Liver (tissue), 3 donors: Measurements from ENCODE around the gene ATP2A1.

Experiments used
- EGR1 ChIP-seq, 2 donors: IDR thresholded peaks; 2 replicates each; pipeline ENCODE4 v1.6.1; 2016 to 2018; ENCODE audit warnings: antibody characterized with exemption in 2 of 2, low read depth in 2 of 2
- GABPA ChIP-seq, 2 donors: IDR thresholded peaks in 1 of 2; conservative IDR thresholded peaks in 1 of 2; 2 replicates each; pipeline ENCODE4 v1.6.1; 2016; ENCODE audit warnings: antibody characterized with exemption in 2 of 2, mild to moderate bottlenecking in 1 of 2, moderate library complexity in 1 of 2
- HNF4G ChIP-seq: IDR thresholded peaks from 2 replicates; pipeline ENCODE4 v1.6.1; 2016; ENCODE audit warnings: antibody characterized with exemption
- JUND ChIP-seq, 2 donors: IDR thresholded peaks; 2 replicates each; pipeline ENCODE4 v1.6.1; 2016; ENCODE audit warnings: antibody characterized with exemption in 2 of 2
- RAD21 ChIP-seq, 2 donors: IDR thresholded peaks; 2 replicates each; pipeline ENCODE4 v1.6.1; 2016; ENCODE audit warnings: antibody characterized with exemption in 2 of 2, mild to moderate bottlenecking in 2 of 2
- REST ChIP-seq: IDR thresholded peaks from 2 replicates; pipeline ENCODE4 v1.6.1; 2016; ENCODE audit warnings: antibody characterized with exemption, mild to moderate bottlenecking
- RXRA ChIP-seq, 2 donors: IDR thresholded peaks; 2 replicates each; pipeline ENCODE4 v1.6.1; 2017 to 2018; ENCODE audit warnings: antibody characterized with exemption in 2 of 2, mild to moderate bottlenecking in 1 of 2
- SP1 ChIP-seq: IDR thresholded peaks from 2 replicates; pipeline ENCODE4 v1.6.1; 2018; ENCODE audit warnings: antibody characterized with exemption, mild to moderate bottlenecking
- TAF1 ChIP-seq: conservative IDR thresholded peaks from 2 replicates; pipeline ENCODE4 v1.6.1; 2016; ENCODE audit warnings: antibody characterized with exemption, mild to moderate bottlenecking
- YY1 ChIP-seq: IDR thresholded peaks from 2 replicates; pipeline ENCODE4 v1.6.1; 2016; ENCODE audit warnings: antibody characterized with exemption, mild to moderate bottlenecking
- TF ChIP-seq, protein P1 (sequence below): fragments of 150-350 bp; IDR thresholded peaks from 2 replicates; pipeline ENCODE4 v1.5.1; 2017; ENCODE audit warnings: improper control_type of control experiment, low read depth, low read length; ENCODE audit not compliant: missing input control
- TF ChIP-seq, protein P2 (sequence below): IDR thresholded peaks from 2 replicates; pipeline ENCODE4 v1.6.1; 2016; ENCODE audit warnings: antibody characterized with exemption
- TF ChIP-seq, protein P3 (sequence below): IDR thresholded peaks from 2 replicates; pipeline ENCODE4 v1.6.1; 2016; ENCODE audit warnings: antibody characterized with exemption
- TF ChIP-seq, protein P4 (sequence below): IDR thresholded peaks from 2 replicates; pipeline ENCODE4 v1.6.1; 2016; ENCODE audit warnings: antibody characterized with exemption
- donor health status: healthy.
- donor health status: healthy.

GRCh38 chr16:28933171-28933570 lies 54.9 kb downstream of the ATP2A1 start:
- TF ChIP-seq, protein P1, sequence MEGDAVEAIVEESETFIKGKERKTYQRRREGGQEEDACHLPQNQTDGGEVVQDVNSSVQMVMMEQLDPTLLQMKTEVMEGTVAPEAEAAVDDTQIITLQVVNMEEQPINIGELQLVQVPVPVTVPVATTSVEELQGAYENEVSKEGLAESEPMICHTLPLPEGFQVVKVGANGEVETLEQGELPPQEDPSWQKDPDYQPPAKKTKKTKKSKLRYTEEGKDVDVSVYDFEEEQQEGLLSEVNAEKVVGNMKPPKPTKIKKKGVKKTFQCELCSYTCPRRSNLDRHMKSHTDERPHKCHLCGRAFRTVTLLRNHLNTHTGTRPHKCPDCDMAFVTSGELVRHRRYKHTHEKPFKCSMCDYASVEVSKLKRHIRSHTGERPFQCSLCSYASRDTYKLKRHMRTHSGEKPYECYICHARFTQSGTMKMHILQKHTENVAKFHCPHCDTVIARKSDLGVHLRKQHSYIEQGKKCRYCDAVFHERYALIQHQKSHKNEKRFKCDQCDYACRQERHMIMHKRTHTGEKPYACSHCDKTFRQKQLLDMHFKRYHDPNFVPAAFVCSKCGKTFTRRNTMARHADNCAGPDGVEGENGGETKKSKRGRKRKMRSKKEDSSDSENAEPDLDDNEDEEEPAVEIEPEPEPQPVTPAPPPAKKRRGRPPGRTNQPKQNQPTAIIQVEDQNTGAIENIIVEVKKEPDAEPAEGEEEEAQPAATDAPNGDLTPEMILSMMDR = no peak
- TF ChIP-seq RAD21 (IDR thresholded peaks at IDR 0.05) = no peak
- TF ChIP-seq, protein P2, sequence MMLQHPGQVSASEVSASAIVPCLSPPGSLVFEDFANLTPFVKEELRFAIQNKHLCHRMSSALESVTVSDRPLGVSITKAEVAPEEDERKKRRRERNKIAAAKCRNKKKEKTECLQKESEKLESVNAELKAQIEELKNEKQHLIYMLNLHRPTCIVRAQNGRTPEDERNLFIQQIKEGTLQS = no peak
- no peak for TF ChIP-seq REST
- no peak for TF ChIP-seq EGR1 (IDR thresholded peaks at IDR 0.05; ENCODE audit: low read depth in 2 of 2)
- TF ChIP-seq, protein P3, sequence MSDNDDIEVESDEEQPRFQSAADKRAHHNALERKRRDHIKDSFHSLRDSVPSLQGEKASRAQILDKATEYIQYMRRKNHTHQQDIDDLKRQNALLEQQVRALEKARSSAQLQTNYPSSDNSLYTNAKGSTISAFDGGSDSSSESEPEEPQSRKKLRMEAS = no peak
- TF ChIP-seq RXRA (IDR thresholded peaks at IDR 0.05) = no peak
- no peak for TF ChIP-seq JUND (IDR thresholded peaks at IDR 0.05)
- TF ChIP-seq SP1 = no peak
- TF ChIP-seq GABPA (IDR thresholded peaks at IDR 0.05 in 1 of 2, conservative IDR thresholded peaks at IDR 0.05 in 1 of 2) = no peak
- TF ChIP-seq TAF1 = no peak
- TF ChIP-seq YY1 = no peak
- TF ChIP-seq, protein P4, sequence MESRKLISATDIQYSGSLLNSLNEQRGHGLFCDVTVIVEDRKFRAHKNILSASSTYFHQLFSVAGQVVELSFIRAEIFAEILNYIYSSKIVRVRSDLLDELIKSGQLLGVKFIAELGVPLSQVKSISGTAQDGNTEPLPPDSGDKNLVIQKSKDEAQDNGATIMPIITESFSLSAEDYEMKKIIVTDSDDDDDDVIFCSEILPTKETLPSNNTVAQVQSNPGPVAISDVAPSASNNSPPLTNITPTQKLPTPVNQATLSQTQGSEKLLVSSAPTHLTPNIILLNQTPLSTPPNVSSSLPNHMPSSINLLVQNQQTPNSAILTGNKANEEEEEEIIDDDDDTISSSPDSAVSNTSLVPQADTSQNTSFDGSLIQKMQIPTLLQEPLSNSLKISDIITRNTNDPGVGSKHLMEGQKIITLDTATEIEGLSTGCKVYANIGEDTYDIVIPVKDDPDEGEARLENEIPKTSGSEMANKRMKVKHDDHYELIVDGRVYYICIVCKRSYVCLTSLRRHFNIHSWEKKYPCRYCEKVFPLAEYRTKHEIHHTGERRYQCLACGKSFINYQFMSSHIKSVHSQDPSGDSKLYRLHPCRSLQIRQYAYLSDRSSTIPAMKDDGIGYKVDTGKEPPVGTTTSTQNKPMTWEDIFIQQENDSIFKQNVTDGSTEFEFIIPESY = no peak
- no peak for TF ChIP-seq HNF4G
